GM18519 (cell line): ENCODE measurements around the gene AKAP6.

Experiments used
- ATAC-seq: cut with Tn5 transposase; IDR thresholded peaks from one replicate; pipeline ENCODE4 v1.9.1; 2021; ENCODE audit warnings: mild to moderate bottlenecking, moderate library complexity; ENCODE audit not compliant: unreplicated experiment, low FRiP score

Gene AKAP6

GRCh38 chr14:32404784-32405573 is 75.9 kb downstream of the AKAP6 start:
- no peak for ATAC-seq

GRCh38 chr14:32405856-32406255 is 76.8 kb downstream of the AKAP6 start:
- no peak for ATAC-seq

GRCh38 chr14:32407130-32407529 is 78.0 kb downstream of the AKAP6 start:
- no peak for ATAC-seq

GRCh38 chr14:32408018-32408417 is 78.9 kb downstream of the AKAP6 start:
- no peak for ATAC-seq

- no peak for ATAC-seq
These were observed 83.0 kb downstream of the AKAP6 start for GRCh38 chr14:32412103-32412502.

GRCh38 chr14:32412532-32412931 is 83.4 kb downstream of the AKAP6 start:
- ATAC-seq: no peak

- no peak for ATAC-seq
These were observed 85.0 kb downstream of the AKAP6 start for GRCh38 chr14:32413967-32414640.

- no peak for ATAC-seq
These were observed 85.7 kb downstream of the AKAP6 start for GRCh38 chr14:32414808-32415255.

GRCh38 chr14:32417956-32418552 is 89.0 kb downstream of the AKAP6 start:
- no peak for ATAC-seq

- no peak for ATAC-seq
These were observed 90.3 kb downstream of the AKAP6 start for GRCh38 chr14:32419429-32419828.

- ATAC-seq: no peak
These were observed 92.7 kb downstream of the AKAP6 start for GRCh38 chr14:32421781-32422180.

- no peak for ATAC-seq
These were observed 93.3 kb downstream of the AKAP6 start for GRCh38 chr14:32422440-32422839.

- no peak for ATAC-seq
These were observed 96.9 kb downstream of the AKAP6 start for GRCh38 chr14:32426028-32426427.

- ATAC-seq: no peak
These were observed 97.7 kb downstream of the AKAP6 start for GRCh38 chr14:32426586-32427388.

- ATAC-seq: no peak
These were observed 98.8 kb downstream of the AKAP6 start for GRCh38 chr14:32427726-32428528.

GRCh38 chr14:32428875-32429274 is 99.8 kb downstream of the AKAP6 start:
- no peak for ATAC-seq

- no peak for ATAC-seq
These were observed 101.2 kb downstream of the AKAP6 start for GRCh38 chr14:32430326-32430725.

- no peak for ATAC-seq
These were observed 103.9 kb downstream of the AKAP6 start for GRCh38 chr14:32432813-32433538.

- ATAC-seq: no peak
These were observed 105.1 kb downstream of the AKAP6 start for GRCh38 chr14:32434180-32434579.
